Sigmoid colon (tissue), 4 donors: Measurements from ENCODE around the gene ZDHHC9.

Experiments
- EP300 ChIP-seq, 4 donors: sonication (generic); formaldehyde crosslinking; IDR thresholded peaks; one replicate each; pipeline ENCODE4 v1.6.1; 2017; ENCODE audit warnings: antibody characterized with exemption in 4 of 4
- POLR2A ChIP-seq, 2 donors: fragments of 450-650 bp; IDR thresholded peaks; one replicate each; pipeline ENCODE4 v1.6.1; 2016; ENCODE audit warnings: antibody characterized with exemption in 2 of 2, mild to moderate bottlenecking in 2 of 2, moderate library complexity in 2 of 2
- POLR2AphosphoS5 ChIP-seq, 4 donors: sonication (generic); formaldehyde crosslinking; IDR thresholded peaks; one replicate each; pipeline ENCODE4 v1.6.1; 2017; ENCODE audit warnings: antibody characterized with exemption in 4 of 4
- TF ChIP-seq, protein P1 (sequence below), 4 experiments: fragments of 450-650 bp in 3 of 4; fragments of 200-600 bp in 1 of 4; IDR thresholded peaks; one replicate each; pipeline ENCODE4 v1.5.1; 2016 to 2019; ENCODE audit warnings: antibody characterized with exemption in 4 of 4, mild to moderate bottlenecking in 3 of 4, moderate library complexity in 2 of 4

GRCh38 chrX:129762448-129762847, 81.2 kb downstream of the ZDHHC9 start:
- TF ChIP-seq POLR2AphosphoS5 (IDR thresholded peaks at IDR 0.05) = no peak
- TF ChIP-seq, protein P1, sequence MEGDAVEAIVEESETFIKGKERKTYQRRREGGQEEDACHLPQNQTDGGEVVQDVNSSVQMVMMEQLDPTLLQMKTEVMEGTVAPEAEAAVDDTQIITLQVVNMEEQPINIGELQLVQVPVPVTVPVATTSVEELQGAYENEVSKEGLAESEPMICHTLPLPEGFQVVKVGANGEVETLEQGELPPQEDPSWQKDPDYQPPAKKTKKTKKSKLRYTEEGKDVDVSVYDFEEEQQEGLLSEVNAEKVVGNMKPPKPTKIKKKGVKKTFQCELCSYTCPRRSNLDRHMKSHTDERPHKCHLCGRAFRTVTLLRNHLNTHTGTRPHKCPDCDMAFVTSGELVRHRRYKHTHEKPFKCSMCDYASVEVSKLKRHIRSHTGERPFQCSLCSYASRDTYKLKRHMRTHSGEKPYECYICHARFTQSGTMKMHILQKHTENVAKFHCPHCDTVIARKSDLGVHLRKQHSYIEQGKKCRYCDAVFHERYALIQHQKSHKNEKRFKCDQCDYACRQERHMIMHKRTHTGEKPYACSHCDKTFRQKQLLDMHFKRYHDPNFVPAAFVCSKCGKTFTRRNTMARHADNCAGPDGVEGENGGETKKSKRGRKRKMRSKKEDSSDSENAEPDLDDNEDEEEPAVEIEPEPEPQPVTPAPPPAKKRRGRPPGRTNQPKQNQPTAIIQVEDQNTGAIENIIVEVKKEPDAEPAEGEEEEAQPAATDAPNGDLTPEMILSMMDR (IDR thresholded peaks at IDR 0.05) = no peak
- no peak for TF ChIP-seq POLR2A (IDR thresholded peaks at IDR 0.05)
- TF ChIP-seq EP300 (IDR thresholded peaks at IDR 0.05) = no peak
